ENCODE results near the gene ICAM1. TPM values are rescaled to one million over a fixed set of nuclear protein-coding genes. Genes with fewer than 3 reads are reported as not detected.

ICAM1 gene
- total and polyA plus RNA-seq, 2 of the 13 experiments (the other 11 are each of a cell fraction or from before 2014, with no cell fraction given) = 37.9 to 98.4 TPM

- TF ChIP-seq GMEB1 (CRISPR knock-in tag; IDR thresholded peaks at IDR 0.05; ENCODE audit: borderline replicate concordance) (peak; percentile 89), ZSCAN5A (CRISPR knock-in tag; IDR thresholded peaks at IDR 0.05; ENCODE audit: borderline replicate concordance) (no peak), ZNF326 (CRISPR knock-in tag; IDR thresholded peaks at IDR 0.05; ENCODE audit: borderline replicate concordance) (no peak), PRPF4 (IDR thresholded peaks at IDR 0.05; ENCODE audit: low read depth, low read length, poor library complexity, severe bottlenecking) (no peak), YEATS2 (CRISPR knock-in tag; IDR thresholded peaks at IDR 0.05; ENCODE audit: borderline replicate concordance) (no peak), ZNF781 (CRISPR knock-in tag; IDR thresholded peaks at IDR 0.05; ENCODE audit: borderline replicate concordance, not compliant biosample characterization) (peak; percentile 86), SALL2 (CRISPR knock-in tag; IDR thresholded peaks at IDR 0.05) (peak; percentile 77; the same call in 1 of the 2 replicates), STAT5B (CRISPR knock-in tag; IDR thresholded peaks at IDR 0.05) (no peak), KLF16 (CRISPR knock-in tag; IDR thresholded peaks at IDR 0.05) (peak in 1 of 2 experiments; percentile 50; a peak in 1 of 4 replicates), ATM (IDR thresholded peaks at IDR 0.05; ENCODE audit: borderline replicate concordance) (no peak), MEIS2 (CRISPR knock-in tag; IDR thresholded peaks at IDR 0.05) (no peak), NRL (CRISPR knock-in tag; IDR thresholded peaks at IDR 0.05; ENCODE audit: borderline replicate concordance) (peak; percentile 57; the same call in 1 of the 2 replicates), ZSCAN30 (CRISPR knock-in tag; IDR thresholded peaks at IDR 0.05) (no peak), TSC22D2 (CRISPR knock-in tag; IDR thresholded peaks at IDR 0.05; ENCODE audit: borderline replicate concordance) (no peak), ZNF776 (CRISPR knock-in tag; IDR thresholded peaks at IDR 0.05) (no peak; the same call in 1 of the 2 replicates), SCMH1 (CRISPR knock-in tag; IDR thresholded peaks at IDR 0.05; ENCODE audit: borderline replicate concordance) (no peak), ZMAT3 (CRISPR knock-in tag; conservative IDR thresholded peaks at IDR 0.05) (no peak), GATAD1 (CRISPR knock-in tag; IDR thresholded peaks at IDR 0.05) (peak; percentile 92), ZNF430 (CRISPR knock-in tag; IDR thresholded peaks at IDR 0.05) (peak; percentile 89; the same call in 1 of the 2 replicates), PHF20 (CRISPR knock-in tag; IDR thresholded peaks at IDR 0.05) (peak; percentile 75), CERS6 (CRISPR knock-in tag; IDR thresholded peaks at IDR 0.05) (no peak), SMAD3 (CRISPR knock-in tag; IDR thresholded peaks at IDR 0.05) (peak; percentile 55; the same call in 1 of the 2 replicates), ZBTB21 (CRISPR knock-in tag; IDR thresholded peaks at IDR 0.05) (no peak), ATAD3A (CRISPR knock-in tag; IDR thresholded peaks at IDR 0.05) (no peak), ZNF503 (CRISPR knock-in tag; IDR thresholded peaks at IDR 0.05) (no peak)
These were observed 62.2 kb downstream of the ICAM1 start, which contains the start of gene RAVER1 (continued) for GRCh38 chr19:10332965-10333757.

All from HepG2 (cell line).